GF-D8 (cell line): ENCODE measurements around the gene TMEM204.

Experiments used
- DNase-seq: peaks from one replicate; lab custom pipeline; 2025; lab: John Stamatoyannopoulos, UW

Gene TMEM204

DNA sequence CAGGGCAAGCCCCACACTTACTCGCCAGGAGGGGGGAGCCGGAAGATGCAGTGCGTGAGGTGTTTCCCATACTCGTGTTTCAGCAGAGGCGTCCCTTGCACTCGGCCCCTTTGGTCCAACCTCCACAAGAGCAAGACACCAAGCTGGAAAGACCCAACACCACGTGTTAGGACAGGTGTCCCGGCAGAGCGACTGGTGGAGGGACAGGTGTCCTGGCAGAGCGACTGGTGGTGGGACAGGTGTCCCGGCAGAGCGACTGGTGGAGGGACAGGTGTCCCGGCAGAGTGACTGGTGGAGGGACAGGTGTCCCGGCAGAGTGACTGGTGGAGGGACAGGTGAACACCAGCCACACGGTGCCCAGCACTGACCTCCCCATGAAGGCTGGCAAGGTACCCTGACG lies 59.0 kb downstream of the TMEM204 start:
- no peak for DNase-seq

DNA sequence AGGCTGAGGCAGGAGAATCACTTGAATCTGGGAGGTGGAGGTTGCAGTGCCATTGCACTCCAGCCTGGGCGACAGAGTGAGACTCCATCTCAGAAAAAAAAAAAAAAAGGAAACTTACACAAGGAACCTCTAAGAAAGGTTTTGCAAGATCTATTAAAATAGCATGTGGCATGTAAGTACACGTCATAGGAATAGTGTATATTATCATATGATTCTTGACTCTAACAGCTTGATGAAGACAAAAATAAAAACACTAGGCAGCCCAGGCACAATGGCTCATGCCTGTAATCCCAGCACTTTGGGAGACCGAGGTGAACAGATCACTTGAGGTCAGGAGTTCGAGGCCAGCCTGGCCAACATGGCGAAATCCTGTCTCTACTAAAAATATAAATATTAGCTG lies 62.0 kb downstream of the TMEM204 start:
- DNase-seq: peak; percentile 8

DNA sequence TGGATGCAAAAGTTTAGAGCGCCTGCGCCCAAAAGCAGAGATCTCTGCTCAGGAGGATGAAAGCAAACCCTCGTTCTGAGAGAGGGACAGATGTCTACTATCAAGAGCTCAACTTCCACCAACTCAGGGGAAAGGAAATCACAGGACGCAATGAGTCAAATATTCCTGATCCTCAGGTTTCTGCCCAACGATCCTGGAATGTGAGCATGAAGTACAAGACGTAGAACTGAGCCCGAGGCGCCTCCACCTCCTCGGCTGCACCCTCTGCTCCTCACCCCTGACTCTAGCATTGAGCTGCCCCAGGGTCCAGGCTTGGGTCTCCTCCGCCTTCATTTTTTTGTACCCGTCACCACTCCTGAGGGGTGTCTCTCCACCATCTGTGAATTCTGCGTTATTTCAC lies 63.0 kb downstream of the TMEM204 start:
- DNase-seq: no peak

DNA sequence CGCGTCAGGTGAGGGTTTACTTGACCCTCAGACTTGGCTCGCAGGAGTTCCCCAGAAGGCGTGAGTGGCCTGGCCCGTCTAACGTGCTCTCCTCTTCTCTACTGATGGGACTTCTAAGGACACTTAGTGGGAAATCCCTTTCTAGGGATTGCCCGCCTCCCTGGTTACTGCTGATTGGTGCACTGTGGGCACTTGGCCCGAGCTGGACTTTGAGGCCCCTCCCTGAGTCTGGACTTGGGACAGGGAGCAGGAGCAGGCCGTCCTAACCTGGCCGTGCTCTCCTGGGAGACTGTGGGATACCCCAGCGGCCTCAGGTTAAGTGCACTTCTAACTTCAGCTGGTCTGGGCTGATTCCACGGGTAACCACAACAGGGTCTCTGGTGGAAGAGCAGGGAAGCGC lies 63.7 kb downstream of the TMEM204 start:
- DNase-seq: no peak

DNA sequence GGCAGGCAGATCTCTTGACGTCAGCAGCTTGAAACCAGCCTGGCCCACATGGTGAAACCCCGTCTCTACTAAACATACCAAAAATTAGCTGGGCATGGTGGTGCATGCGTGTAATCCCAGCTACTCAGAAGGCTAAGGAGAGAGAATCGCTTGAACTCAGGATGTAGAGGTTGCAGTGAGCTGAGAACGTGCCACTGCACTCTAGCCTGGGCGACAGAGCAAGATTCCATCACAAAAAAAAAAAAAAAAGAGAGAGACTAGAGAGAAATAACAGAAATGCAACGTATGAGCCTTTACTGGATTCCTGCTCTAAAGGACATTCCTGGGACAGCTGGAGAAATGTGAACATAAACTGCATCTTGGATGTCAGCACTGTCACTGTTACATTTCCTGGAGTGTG lies 67.6 kb downstream of the TMEM204 start:
- DNase-seq: no peak

DNA sequence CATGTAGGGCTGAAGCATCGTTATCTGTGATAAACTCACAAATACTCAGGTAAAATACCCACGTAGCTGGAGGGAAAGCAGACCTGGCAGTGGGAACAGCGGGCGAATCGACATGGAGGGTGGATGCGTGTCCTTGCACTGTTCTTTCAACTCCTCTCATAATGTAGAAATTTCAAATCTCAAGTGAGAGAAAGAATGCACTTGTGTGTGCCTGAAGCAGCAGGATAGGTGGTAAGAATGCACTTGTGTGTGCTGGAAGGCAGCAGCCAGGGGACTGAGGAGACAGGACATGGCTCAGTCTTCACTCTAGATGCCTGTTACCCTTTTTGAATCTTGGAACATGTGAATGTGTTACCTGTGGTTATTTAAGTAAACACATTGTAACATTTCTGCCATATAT lies 68.0 kb downstream of the TMEM204 start:
- DNase-seq: no peak

DNA sequence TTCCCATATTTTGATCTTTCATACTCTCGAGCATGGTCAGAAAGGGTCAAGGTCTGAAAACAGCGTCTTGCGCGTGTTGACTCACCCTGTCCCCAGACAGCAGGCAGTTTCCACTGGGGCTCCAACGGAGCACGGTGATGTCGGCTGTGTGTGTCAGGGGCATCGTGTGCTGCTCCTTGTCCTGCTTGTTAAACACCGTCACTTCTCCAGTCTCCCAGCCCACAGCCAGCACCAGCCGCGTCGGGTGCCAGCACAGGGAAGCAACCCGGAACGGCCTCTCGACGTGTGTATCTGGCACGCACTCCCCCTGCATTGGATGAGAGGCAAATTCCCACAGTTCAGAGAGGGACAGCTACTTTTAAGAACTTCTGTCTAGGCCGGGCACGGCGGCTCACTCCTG lies 68.8 kb downstream of the TMEM204 start:
- no peak for DNase-seq
